AG20443 (cell line): ENCODE results near the gene CRLF2.
"Not testable (repeated sequence)": the region's sequence is repeated elsewhere in the genome, so short reads cannot be mapped to it uniquely, and the experiment has no call there.

Experiments used
- DNase-seq: peaks from one replicate; pipeline ENCODE4 v3.0.0; 2012; ENCODE audit warnings: low spot score, mixed read lengths

Gene CRLF2

DNA sequence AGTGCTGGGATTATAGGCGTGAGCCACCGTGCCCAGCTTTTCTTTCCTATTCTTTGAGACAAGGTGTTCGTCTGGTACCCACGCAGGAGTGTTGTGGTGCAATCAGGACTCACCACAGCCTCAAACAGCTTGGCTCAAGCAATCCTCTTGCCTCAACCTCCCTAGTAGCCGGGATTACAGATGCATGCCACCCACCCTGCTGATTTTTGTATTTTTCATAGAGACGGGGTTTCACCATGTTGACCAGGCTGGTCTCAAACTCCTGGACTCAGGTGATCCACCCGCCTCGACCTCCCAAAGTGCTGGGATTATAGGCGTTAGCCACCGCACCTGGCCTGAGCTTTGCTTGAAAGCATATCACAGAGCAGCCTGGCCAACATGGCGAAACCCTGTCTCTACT, 1.5 kb upstream of the CRLF2 start:
- DNase-seq, result no peak

DNA sequence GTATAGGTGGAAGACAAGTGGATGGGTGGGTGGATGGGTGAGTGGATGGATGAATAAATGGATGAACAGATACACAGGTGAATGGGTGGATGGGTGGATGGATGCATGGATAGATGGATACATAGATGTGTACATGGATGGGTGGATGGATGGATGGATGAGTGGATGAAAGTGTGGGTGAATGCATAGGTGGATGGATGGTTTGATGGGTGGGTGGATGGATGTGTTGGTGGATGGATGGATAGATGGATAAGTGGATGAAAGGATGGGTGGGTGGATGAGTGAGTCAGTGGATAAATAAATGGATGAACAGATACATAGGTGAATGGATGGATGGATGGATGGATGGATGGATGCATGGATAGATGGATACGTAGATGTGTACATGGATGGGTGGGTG, 1.6 kb downstream of the CRLF2 start:
- DNase-seq, result no peak

DNA sequence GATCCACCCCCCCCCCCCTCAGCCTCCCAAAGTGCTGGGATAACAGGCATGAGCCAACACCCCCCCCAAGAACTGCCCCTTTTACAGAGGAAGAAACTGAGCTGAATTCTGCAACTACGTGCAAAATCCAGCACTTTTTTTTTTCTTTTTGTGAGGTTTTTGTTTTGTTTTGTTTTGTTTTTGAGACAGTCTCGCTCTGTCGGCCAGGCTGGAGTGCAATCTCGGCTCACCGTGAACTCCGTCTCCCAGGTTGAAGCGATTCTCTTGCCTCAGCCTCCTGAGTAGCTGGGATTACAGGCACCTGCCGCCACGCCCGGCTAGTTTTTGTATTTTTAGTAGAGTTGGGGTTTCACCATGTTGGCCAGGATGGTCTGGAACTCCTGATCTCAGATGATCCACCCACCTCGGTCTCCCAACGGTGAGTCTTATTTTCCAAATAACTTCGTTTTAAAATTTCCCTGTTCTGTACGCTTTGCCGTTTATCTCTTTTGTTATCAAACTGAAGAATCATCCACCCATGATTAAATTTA, 4.9 kb downstream of the CRLF2 start:
- DNase-seq, result no peak

DNA sequence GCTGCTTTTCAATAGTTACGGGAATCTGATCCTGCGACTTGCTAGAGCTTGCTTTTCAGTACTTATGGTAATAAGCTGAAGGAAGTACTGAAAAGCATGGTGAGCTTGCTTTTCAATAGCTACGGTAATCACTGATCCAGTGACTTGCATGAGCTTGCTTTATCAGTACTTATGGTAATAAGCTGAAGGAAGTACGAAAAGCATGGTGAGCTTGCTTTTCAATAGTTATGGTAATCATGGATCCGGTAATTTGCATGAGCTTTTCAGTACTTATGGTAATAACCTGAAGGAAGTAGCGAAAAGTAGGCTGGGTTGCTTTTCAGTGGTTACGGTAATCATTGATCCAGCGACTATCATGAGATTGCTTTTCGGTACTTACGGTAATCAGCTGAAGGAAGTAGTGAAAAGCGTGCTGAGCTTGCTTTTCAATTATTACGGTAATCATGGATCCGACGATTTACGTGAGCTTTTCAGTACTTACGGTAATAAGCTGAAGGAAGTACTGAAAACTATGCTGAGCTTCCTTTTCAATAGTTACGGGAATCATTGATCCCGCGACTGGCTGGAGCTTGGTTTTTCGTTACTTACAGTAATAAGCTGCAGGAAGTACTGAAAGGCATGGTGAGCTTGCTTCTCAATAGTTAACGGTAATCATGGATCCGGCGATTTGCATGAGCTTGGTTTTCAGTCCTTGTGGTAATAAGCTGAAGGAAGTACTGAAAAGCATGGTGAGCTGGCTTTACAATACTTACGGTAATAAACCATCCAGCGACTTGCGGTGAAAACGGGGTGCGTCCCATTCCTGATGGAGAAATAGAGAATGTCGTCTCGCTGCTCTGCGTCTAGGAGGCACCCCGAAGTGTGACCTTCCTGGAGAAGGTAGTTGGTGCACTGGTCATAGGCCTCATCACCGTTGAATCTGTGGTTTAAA, 6.5 kb downstream of the CRLF2 start:
- DNase-seq, result no peak

DNA sequence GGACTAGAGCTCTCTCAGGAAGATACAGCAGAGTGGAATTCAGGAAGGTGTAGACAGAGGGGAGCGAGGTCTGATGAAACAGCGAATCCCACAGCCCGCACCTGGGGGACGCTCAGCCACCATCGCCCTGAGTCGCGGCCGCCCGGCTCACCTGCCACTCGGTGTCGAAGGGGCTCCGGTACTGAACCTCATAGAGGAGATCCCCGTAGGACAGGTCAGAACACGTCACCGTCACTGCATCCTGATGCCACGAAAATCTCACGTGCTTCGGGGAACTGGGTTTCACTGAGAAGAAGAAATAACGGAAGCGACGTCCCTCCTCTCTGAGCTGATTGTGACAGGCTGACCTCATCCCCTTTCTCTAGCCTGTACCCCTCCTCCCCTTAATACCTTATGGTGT, 10.2 kb downstream of the CRLF2 start:
- no peak for DNase-seq

DNA sequence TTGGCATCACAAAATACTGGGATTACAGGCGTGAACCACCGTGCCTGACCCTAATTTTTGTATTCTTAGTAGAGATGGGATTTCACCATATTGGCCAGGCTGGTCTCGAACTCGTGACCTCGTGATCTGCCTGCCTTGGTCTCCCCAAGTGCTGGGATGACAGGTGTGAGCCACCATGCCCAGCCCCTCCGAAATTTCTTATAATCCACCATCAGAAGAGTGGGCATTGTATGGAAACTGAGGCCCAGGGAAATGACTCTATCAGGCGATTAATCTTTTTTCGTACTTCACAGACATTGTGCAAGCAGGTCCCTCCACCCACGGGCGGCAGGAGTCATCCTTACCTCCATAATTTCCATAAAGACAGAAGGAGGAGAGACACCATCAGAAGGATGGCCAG, 16.0 kb downstream of the CRLF2 start:
- DNase-seq, result no peak

DNA sequence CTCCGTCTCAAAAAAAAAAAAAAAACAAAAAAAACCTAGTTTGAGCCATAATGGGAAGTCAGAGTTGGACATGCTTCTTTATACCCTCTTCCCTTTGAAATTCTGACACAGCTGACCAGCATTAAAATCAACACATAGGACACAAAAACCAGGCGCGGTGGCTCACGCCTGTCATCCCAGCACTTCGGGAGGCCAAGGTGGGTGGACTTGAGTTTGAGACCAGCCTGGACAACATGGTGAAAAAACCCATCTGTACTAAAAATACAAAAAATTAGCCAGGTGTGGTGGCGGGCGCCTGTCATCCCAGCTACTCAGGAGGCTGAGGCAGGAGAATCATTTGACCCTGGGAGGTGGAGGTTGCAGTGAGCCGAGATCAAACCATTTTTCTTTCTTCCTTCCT, 20.3 kb downstream of the CRLF2 start:
- not testable (repeated sequence) for DNase-seq

DNA sequence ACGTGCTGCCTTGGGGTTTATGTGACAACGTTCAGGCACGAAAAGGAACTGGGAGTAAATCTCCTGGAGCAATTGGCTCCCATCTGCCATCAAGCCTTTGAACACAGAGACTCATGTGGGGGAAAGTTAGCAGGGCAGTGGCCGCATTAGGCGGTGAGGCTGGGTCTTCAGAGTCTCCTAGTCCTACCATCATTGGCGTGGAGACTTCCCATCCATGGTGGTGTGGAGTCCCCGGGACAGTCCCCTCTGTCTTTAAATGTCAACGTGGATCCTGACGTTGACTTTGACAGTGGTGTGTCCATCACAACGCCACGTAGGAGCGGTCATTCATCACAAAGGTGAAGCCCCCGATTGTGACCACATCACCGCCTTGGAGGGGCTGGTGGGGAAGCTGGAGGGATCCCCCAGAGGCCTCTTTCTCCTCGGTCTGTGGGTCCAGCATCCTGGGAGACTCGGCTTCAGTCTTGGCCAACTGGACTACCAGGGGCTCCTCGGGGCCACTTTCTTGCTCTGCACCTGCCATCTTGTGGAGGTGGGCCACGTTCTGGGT, 21.8 kb downstream of the CRLF2 start:
- DNase-seq, result no peak

DNA sequence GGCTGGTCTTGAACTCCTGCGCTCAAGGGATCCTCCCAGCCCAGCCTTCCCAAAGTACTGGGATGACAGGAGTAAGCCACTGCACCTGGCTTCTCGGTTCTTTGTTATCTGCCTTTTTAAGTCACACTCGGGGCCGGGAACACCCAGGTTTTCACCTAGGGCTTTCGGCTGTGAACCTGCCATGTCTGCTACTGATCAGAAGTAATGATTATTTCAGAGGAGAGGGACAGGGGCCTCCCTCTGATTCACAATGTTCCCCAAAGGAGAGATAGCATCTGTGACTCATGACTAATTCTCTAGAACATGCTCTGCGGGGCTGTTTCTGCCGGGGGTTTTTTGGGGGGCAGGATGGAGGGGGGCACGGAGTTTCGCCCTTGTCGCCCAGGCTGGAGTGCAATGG, 26.9 kb downstream of the CRLF2 start:
- DNase-seq, result no peak

DNA sequence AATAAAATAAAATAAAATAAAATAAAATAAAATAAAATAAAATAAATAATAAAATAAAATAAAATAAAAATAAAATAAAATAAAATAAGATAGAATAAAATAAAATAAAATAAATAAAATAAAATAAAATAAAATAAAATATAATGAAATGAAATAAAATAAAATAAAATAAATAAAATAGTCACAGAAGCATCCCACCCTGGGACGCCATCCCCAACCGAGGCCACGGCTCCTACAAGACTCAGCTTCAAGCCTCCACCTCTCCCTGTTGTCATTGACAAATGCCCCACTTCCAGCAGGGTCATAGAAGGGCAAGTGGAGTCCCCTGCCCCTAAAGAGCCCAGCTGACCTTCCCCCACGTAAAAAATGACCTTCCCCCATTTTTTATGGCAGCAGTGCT, 30.2 kb downstream of the CRLF2 start:
- no peak for DNase-seq

DNA sequence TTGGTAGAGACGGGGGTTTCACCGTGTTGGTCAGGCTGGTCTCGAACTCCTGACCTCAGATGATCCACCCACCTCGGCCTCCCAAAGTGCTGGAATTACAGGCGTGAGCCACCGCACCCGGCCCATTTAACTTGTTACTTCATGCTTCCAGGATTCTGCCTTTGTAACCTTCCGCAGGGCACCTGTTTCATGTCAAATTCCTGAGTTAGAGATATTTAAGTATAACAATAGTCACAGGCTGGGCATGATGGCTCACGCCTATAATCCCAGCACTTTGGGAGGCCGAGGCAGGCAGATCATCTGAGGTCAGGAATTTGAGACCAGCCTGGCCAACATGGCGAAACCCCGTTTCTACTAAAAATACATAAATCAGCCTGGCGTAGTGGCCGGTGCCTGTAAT, 30.8 kb downstream of the CRLF2 start:
- not testable (repeated sequence) for DNase-seq

DNA sequence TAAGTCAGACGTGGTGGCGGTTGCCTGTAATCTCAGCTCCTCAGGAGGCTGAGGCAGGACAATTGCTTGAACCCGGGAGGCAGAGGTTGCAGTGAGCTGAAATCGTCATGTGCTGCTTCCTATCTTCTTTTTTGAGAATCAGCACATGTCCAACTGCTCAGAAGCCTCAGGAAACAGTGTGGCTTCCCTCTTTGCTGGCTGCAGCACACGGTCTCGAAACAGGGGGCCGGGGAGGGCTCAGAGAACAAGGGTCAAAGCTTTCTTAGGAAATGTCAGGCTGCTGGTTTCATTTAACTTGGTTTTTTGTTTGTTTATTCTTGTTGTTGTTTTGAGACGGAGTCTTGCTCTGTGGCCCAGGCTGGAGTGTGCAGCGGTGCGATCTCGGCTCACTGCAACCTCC, 31.3 kb downstream of the CRLF2 start:
- DNase-seq, result no peak

DNA sequence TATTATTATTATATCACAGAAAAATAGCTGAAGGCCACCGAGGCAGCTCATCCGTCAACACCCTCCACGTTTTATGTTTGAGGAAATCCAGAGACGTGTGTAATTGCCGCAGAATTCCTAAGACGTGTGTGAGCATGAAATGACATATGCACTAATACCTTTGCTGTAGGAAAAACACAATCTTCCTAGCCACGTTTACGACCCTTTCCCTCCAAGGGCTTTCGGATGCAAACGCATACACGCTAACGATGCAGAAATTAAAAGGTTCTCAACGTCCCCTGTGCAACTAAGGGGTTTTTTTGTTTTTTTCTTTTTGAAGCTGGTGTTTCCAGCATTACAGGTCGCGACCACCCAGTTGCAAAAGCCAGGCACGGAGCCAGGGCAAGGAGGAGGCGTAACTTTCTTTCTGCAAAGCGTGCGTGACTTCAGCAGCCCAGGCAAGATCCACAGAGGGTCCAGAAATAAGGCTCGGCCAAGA, 33.8 kb downstream of the CRLF2 start:
- DNase-seq, result no peak

DNA sequence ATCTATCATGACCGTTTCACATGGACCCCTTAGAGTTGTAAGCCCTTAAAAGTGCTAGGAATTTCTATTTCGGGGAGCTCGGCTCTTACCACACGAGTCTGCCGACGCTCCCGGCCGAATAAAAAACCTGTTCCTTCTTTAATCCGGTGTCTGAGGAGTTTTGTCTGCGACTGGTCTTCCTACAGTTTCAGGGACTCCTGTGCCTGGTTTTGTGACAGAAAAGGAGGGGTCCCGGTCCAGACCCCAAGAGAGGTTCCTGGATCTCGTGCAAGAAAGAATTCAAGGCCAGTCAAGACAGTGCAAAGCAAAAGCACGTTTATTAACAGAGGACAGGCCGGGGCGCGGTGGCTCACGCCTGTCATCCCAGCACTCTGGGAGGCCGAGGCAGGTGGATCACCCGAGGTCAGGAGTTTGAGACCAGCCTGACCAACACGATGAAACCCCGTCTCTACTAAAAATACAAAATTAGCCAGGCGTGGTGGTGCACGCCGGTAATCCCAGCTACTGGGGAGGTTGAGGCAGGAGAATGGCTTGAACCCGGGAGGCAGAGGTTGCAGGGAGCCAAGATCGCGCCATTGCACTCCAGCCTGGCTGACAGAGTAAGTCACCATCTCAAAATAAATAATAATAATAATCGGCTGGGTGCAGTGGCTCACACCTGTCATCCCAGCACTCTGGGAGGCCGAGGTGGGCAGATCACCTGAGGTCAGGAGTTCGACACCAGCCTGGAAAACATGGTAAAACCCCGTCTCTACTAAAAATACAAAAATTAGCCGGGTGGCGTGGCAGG, 35.7 kb downstream of the CRLF2 start:
- DNase-seq, result not testable (repeated sequence)

DNA sequence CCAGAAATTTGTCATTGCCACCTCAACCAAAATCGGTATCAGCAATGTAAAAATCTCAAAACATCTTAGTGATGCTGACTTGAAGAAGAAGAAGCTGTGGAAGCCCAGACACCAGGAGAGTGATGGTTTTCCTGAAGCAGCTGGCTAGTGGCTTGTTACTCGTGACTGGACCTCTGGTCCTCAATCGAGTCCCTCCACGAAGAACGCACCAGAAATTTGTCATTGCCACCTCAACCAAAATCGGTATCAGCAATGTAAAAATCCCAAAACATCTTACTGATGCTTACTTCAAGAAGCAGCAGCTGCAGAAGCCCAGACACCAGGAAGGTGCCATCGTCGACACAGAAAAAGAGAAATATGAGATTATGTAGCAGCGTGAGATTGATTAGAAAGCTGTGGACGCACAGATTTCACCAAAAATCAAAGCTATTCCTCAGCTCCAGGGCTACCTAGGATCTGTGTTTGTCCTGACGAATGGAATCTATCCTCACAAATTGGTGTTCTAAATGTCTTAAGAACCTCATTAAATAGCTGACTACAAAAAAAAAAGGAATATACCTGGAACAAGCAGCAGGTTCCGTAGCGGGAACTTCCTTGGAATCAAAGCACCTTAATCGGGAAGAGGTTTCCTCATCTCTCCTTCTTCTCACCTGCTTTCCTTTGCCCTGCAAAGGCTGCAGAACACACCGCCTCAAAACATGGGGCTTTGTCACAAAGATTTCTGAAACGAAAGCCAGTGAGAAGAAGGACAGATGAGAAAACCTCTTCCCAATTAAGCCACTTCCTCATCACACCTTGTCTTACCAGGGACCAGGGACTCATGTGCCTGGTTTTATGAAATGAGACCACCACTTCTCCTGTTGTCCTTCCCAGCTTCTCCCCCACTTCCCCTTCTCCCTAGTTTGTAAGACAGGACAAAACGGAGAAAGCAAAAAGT, 37.6 kb downstream of the CRLF2 start:
- not testable (repeated sequence) for DNase-seq

DNA sequence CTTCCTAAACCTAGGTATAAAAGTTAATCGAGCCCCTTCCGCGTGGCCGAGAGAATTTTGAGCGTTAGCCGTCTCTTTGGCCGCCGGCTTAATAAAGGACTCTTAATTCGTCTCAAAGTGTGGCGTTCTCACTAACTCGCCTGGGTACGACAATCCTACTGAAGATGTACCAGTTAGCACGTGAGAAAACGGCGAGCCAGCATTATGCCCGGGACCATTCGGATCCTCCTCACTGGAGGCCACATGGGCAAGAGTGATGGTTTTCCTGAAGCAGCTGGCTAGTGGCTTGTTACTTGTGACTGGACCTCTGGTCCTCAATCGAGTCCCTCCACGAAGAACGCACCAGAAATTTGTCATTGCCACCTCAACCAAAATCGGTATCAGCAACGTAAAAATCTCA, 39.0 kb downstream of the CRLF2 start:
- not testable (repeated sequence) for DNase-seq

DNA sequence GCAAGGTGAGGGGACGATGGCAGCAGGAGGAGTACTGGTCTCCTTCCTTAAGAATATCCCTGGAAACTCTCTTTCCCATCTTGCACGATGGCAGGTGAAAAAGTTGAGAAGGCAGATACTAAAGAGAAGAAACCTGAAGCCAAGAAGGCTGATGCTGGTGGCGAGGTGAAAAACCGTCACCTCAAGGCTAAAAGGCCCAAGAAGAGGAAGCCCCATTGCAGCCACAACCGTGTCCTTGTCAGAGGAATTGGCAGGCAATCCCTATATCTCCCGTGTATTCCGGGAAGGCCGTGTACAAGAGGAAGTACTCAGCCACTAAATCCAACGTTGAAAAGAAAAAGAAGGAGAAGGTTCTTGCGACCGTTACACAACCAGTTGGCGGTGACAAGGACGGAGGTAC, 40.0 kb downstream of the CRLF2 start:
- no peak for DNase-seq

DNA sequence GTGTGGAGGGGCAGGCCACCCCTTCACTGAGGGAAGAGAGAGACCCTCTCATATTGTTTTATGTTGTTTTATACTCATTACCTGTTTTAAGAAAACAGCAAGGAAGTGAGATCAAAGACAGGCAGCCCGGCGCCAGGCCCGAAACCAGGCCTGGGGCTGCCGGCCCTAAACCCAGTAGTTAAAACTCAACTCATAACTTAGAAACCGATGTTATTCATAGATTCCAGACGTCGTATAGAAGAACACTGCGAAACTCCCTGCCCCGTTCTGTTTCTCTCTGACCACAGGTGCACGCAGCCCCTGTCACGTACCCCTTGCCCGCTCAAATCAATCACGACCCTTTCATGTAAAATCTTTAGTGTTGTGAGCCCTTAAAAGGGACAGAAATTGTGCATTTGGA, 40.5 kb downstream of the CRLF2 start:
- not testable (repeated sequence) for DNase-seq

DNA sequence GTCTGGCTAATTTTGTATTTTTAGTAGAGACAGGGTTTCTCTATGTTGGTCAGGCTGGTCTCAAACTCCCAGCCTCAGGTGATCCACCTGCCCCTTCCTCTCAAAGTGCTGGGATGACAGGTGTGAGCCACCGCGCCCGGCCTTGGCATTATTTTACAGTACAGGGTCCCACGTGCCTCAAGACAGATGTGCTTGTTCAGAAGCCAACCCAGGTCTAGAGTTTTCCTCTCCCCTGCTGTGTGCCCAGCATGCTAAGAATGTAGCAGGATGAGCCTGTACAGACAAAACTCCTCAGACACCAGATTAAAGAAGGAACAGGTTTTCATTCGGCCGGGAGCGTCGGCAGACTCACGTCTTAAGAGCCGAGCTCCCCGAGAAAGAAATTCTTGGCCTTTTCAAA, 42.2 kb downstream of the CRLF2 start:
- DNase-seq, result no peak

DNA sequence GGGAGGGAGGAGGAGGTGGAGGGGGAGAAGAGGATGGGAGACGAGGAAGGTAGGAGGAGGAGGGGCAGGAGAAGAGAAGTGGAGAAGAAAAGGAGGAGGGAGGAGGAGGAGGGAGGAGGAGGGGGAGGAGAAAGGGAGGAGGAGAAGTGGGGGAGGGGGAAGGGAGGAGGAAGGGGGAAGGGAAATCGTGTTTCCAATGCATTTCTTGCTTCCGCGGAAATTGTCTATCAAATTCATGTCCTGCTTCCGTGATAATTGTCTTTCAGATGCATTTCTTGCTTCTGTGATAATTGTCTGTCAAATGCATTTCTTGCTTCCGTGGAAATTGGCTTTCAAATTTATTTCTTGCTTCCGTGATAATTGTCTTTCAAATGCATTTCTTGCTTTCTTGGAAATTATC, 43.3 kb downstream of the CRLF2 start:
- DNase-seq, result no peak

DNA sequence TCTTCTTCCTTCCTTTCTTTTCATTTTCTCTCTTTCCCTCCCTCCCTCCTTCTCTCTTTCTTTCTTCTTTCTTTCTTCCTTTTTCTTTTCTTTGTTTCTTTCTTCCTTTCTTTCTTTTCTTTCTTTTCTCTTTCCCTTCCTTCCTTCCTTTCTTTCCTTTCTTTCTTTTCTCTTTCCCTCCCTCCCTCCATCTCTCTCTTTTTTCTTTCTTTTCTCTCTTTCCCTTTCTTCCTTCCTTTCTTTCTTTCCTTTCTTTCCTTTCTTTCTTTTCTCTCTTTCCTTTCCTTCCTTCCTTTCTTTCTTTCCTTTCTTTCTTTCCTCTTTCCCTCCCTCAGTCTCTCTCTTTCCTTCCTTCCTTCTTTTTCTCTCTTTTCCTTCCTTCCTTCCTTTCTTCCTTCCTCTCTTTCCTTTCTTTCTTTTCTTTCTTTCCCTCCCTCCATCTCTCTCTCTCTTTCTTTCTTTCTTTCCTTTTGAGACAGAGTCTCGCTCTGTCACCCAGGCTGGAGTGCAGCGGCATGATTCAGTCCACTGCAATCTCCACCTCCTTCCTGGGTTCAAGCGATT, 44.4 kb downstream of the CRLF2 start:
- DNase-seq, result no peak
